GM13977 (cell line): Measurements from ENCODE around the gene TSPAN1.

Experiments
- DNase-seq: peaks from one replicate; pipeline ENCODE4 v3.0.0; 2012; ENCODE audit warnings: low spot score
- CTCF ChIP-seq: IDR thresholded peaks from 2 replicates; pipeline ENCODE4 v1.5.1; 2012; ENCODE audit warnings: mild to moderate bottlenecking, control low read depth; ENCODE audit not compliant: insufficient read depth; ENCODE audit errors: extremely low read depth, missing control alignments
- in situ Hi-C: fragments of 300-500 bp; cut with MboI; formaldehyde crosslinking; loops from one replicate; pipeline ENCODE4 v1.12.0; 2022; ENCODE audit warnings: low sequenced_read_pairs, low pct_unique_long_range_greater_than_20kb, mixed read lengths, inconsistent platforms; ENCODE audit not compliant: unreplicated experiment

The TSPAN1 gene

GRCh38 chr1:46179138-46180081, 4.5 kb downstream of the TSPAN1 start:
- DNase-seq, result peak; percentile 82
- peak; percentile 92 for TF ChIP-seq CTCF
- in situ Hi-C loops, result loop anchor here (5.0 kb wide), 1 partner anchor 142 kb away; no protein-coding TSS in a partner anchor

- in situ Hi-C loops, result no loop called here
- DNase-seq, result no peak
- peak; percentile 50 for TF ChIP-seq CTCF
Observed at GRCh38 chr1:46180082-46180616, 5.3 kb downstream of the TSPAN1 start.

- in situ Hi-C loops, result no loop called here
- no peak for DNase-seq
- TF ChIP-seq CTCF, result no peak
Observed at GRCh38 chr1:46181343-46182260, 6.7 kb downstream of the TSPAN1 start.

GRCh38 chr1:46183079-46183847, 8.4 kb downstream of the TSPAN1 start:
- in situ Hi-C loops, result no loop called here
- DNase-seq, result no peak
- TF ChIP-seq CTCF, result no peak

- no peak for DNase-seq
- TF ChIP-seq CTCF, result no peak
- in situ Hi-C loops, result no loop called here
Observed at GRCh38 chr1:46183926-46184557, 9.2 kb downstream of the TSPAN1 start.
